Activated CD4-positive, alpha-beta T cell treated with anti-CD3 and anti-CD28 coated beads, Interleukin-2, amount 50 U/mL, for 48 hours (primary cell): ENCODE results near the gene CARD18.
A peak's percentile ranks its signal among the peaks of the same experiment; 100 is the strongest.
"Not testable (repeated sequence)": the region's sequence is repeated elsewhere in the genome, so short reads cannot be mapped to it uniquely, and the experiment has no call there.

Experiments
- DNase-seq, 2 experiments: peaks; one replicate each; pipeline ENCODE4 v3.0.0-alpha.2; 2020

CARD18 gene

GRCh38 chr11:105132716-105133511 is 6.7 kb downstream of the CARD18 start:
- no peak for DNase-seq

GRCh38 chr11:105130189-105130813 is 9.3 kb downstream of the CARD18 start:
- DNase-seq = no peak

GRCh38 chr11:105124756-105125155 is 14.8 kb downstream of the CARD18 start:
- DNase-seq = no peak

GRCh38 chr11:105111145-105111944 is 28.2 kb downstream of the CARD18 start:
- no peak for DNase-seq

- no peak for DNase-seq
These were observed 28.9 kb downstream of the CARD18 start for GRCh38 chr11:105110688-105111030.

GRCh38 chr11:105109855-105110687 is 29.5 kb downstream of the CARD18 start:
- no peak for DNase-seq

GRCh38 chr11:105109321-105109720 is 30.2 kb downstream of the CARD18 start:
- no peak for DNase-seq

- no peak for DNase-seq
These were observed 31.3 kb downstream of the CARD18 start for GRCh38 chr11:105108247-105108646.

GRCh38 chr11:105107226-105107825 is 32.2 kb downstream of the CARD18 start:
- peak; percentile 31 to 43 for DNase-seq

GRCh38 chr11:105106140-105106539 is 33.4 kb downstream of the CARD18 start:
- no peak for DNase-seq

- no peak for DNase-seq
These were observed 35.3 kb downstream of the CARD18 start for GRCh38 chr11:105104292-105104691.

- DNase-seq = no peak
These were observed 36.2 kb downstream of the CARD18 start for GRCh38 chr11:105103336-105103735.

- DNase-seq = not testable (repeated sequence)
These were observed 37.4 kb downstream of the CARD18 start for GRCh38 chr11:105102079-105102581.

- no peak for DNase-seq
These were observed 38.5 kb downstream of the CARD18 start for GRCh38 chr11:105100981-105101630.

GRCh38 chr11:105100206-105100605 is 39.4 kb downstream of the CARD18 start:
- DNase-seq = peak in 1 of 2 experiments; percentile 8

GRCh38 chr11:105099594-105099993 is 40.0 kb downstream of the CARD18 start:
- not testable (repeated sequence) for DNase-seq

GRCh38 chr11:105092256-105093239 is 47.0 kb downstream of the CARD18 start:
- no peak for DNase-seq
